ENCODE results near the gene MED13. TPM values are rescaled to one million over a fixed set of nuclear protein-coding genes. Genes with fewer than 3 reads are reported as not detected.

Gene MED13
- total RNA-seq, 1 donor from 2014 or later = 56.6 TPM

GRCh38 chr17:62059414-62059813 lies 5.7 kb downstream of the MED13 start:
- Mint-ChIP-seq H3K36me3 (peaks cover 15% of the 10 kb centered on the region), H3K4me3 (no peak overlapping the region), H3K4me1 (ENCODE audit: unreplicated experiment) (peaks cover 39% of the 10 kb centered on the region), H3K9me3 (no peaks in the 10 kb centered on the region), H3K27me3 (no peaks in the 10 kb centered on the region), H3K27ac (peak overlapping the region; percentile 49)
- no peak for TF ChIP-seq CTCF (conservative IDR thresholded peaks at IDR 0.05)
- no peak for DNase-seq (ENCODE audit: extremely low spot score, unreplicated experiment)

DNA sequence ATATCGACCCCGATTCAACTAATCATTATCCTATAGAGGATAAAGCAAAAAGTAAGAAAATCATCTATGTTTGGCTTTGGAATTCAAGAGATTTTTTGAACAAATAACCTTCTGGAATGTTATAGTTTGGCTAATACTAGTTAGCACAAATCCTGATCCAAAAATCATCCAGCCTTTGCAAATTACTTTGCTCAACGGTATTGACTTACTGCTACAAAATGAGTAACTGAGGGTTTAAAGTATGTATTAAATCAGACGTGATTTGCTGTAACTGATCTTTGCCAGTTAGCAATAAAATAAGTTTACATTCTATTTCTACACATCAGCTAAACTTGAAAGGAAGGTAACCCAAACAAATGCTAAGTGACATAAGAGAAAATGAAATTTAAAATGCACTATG lies 6.5 kb downstream of the MED13 start:
- no peak for DNase-seq (ENCODE audit: extremely low spot score, unreplicated experiment)
- Mint-ChIP-seq H3K4me1 (ENCODE audit: unreplicated experiment) (peaks cover 37% of the 10 kb centered on the region), H3K27ac (no peak overlapping the region), H3K4me3 (no peak overlapping the region), H3K9me3 (no peaks in the 10 kb centered on the region), H3K27me3 (no peaks in the 10 kb centered on the region), H3K36me3 (peaks cover 16% of the 10 kb centered on the region)
- TF ChIP-seq CTCF (conservative IDR thresholded peaks at IDR 0.05) = no peak

- no peak for TF ChIP-seq CTCF (conservative IDR thresholded peaks at IDR 0.05)
- Mint-ChIP-seq H3K27ac (peak overlapping the region; percentile 34), H3K36me3 (peaks cover 22% of the 10 kb centered on the region), H3K4me1 (ENCODE audit: unreplicated experiment) (peaks cover 33% of the 10 kb centered on the region), H3K9me3 (no peaks in the 10 kb centered on the region), H3K4me3 (peak overlapping the region; percentile 14), H3K27me3 (no peaks in the 10 kb centered on the region)
- no peak for DNase-seq (ENCODE audit: extremely low spot score, unreplicated experiment)
Measured at GRCh38 chr17:62057696-62058095, 7.4 kb downstream of the MED13 start.

DNA sequence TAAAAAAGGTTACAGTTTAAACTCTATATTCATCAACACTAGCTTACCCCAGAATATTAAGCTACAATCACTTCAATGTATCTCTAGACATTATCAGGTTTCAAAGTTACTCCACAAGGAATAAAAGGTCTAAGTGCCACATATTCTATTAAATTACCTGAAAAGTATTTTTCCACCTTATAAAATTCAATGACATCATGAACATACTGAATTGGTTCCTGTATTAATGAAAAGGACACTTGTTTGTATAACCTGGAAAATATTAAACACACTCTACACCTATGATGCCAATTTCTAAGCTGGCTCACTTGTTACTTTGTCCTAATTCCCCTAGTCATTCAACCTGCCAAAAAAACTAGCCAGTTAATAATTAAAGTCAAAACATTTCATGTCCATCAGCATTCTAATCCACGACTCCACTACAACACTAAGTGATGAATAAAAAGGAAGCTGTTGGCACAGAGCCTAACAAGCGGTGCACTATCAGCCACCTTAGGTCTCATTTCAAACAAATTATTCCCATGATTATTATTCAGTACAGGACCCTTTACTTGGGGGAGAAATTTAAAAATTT lies 12.2 kb downstream of the MED13 start:
- no peak for DNase-seq (ENCODE audit: extremely low spot score, unreplicated experiment)
- Mint-ChIP-seq H3K36me3 (peaks cover 34% of the 10 kb centered on the region), H3K9me3 (no peaks in the 10 kb centered on the region), H3K4me3 (no peak overlapping the region), H3K4me1 (ENCODE audit: unreplicated experiment) (peaks cover 13% of the 10 kb centered on the region), H3K27ac (no peak overlapping the region), H3K27me3 (no peaks in the 10 kb centered on the region)
- no peak for TF ChIP-seq CTCF (conservative IDR thresholded peaks at IDR 0.05)

- no peak overlapping the region for H3K4me3 Mint-ChIP-seq
- peaks cover 11% of the 10 kb centered on the region for H3K4me1 Mint-ChIP-seq (ENCODE audit: unreplicated experiment)
- no peaks in the 10 kb centered on the region for H3K27me3 Mint-ChIP-seq
- H3K36me3 Mint-ChIP-seq = peaks cover 36% of the 10 kb centered on the region
- TF ChIP-seq CTCF (conservative IDR thresholded peaks at IDR 0.05) = no peak
- DNase-seq (ENCODE audit: extremely low spot score, unreplicated experiment) = no peak
- peak overlapping the region; percentile 26 for H3K27ac Mint-ChIP-seq
- no peaks in the 10 kb centered on the region for H3K9me3 Mint-ChIP-seq
Measured at GRCh38 chr17:62051053-62051452, 14.0 kb downstream of the MED13 start.

DNA sequence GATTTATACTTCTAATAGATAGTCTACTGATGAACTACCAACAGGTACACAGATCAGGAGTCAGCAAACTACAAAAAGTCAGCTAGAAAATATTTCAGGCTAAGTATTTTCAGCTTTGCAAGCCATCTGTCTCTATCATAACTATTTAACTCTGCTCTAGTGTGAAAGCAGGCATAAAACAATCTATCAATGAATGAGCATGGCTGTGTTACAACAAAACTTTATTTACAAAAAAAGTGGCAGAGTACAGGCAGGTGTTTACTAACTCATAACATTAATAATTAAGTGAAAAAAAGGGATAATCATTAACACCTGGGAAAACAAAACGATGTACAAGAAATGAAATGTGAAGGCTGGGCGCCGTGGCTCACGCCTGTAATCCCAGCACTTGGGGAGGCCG lies 15.8 kb downstream of the MED13 start:
- no peak overlapping the region for H3K27ac Mint-ChIP-seq
- no peak for DNase-seq (ENCODE audit: extremely low spot score, unreplicated experiment)
- H3K4me1 Mint-ChIP-seq (ENCODE audit: unreplicated experiment) = peaks cover 7% of the 10 kb centered on the region
- H3K27me3 Mint-ChIP-seq = no peaks in the 10 kb centered on the region
- H3K9me3 Mint-ChIP-seq = no peaks in the 10 kb centered on the region
- no peak for TF ChIP-seq CTCF (conservative IDR thresholded peaks at IDR 0.05)
- peaks cover 35% of the 10 kb centered on the region for H3K36me3 Mint-ChIP-seq
- H3K4me3 Mint-ChIP-seq = no peak overlapping the region
